Endodermal cell (in vitro differentiated cells): Measurements from ENCODE around the gene SPECC1. TPM values are rescaled to one million over a fixed set of nuclear protein-coding genes. Genes with fewer than 3 reads are reported as not detected.

Source experiments
- DNase-seq: peaks from one replicate; pipeline ENCODE4 v3.0.0-alpha.2; 2017
- H3K27ac ChIP-seq: 2 replicates; pipeline ENCODE4 v1.5.1; 2013; ENCODE audit warnings: mild to moderate bottlenecking, low read depth, low read length, moderate library complexity
- H3K27me3 ChIP-seq: 2 replicates; pipeline ENCODE4 v1.6.1; 2013; ENCODE audit warnings: mild to moderate bottlenecking, low read length, moderate library complexity; ENCODE audit not compliant: insufficient read depth, control insufficient read depth, poor library complexity, severe bottlenecking
- H3K36me3 ChIP-seq: 2 replicates; pipeline ENCODE4 v1.7.0; 2013; ENCODE audit warnings: mild to moderate bottlenecking, low read length, moderate library complexity; ENCODE audit not compliant: control insufficient read depth, insufficient read depth
- H3K4me1 ChIP-seq: one replicate; pipeline ENCODE4 v1.7.0; 2013; ENCODE audit warnings: low read length; ENCODE audit not compliant: control insufficient read depth, insufficient read depth
- H3K4me3 ChIP-seq: 2 replicates; pipeline ENCODE4 v1.5.1; 2013; ENCODE audit warnings: mild to moderate bottlenecking, low read length, moderate library complexity
- H3K9ac ChIP-seq: 2 replicates; pipeline ENCODE4 v1.6.1; 2013; ENCODE audit warnings: mild to moderate bottlenecking, low read length, moderate library complexity; ENCODE audit not compliant: poor library complexity, severe bottlenecking; ENCODE audit errors: extremely low read depth
- H3K9me3 ChIP-seq: 2 replicates; pipeline ENCODE4 v1.6.1; 2013; ENCODE audit warnings: mild to moderate bottlenecking, low read length, moderate library complexity; ENCODE audit not compliant: control insufficient read depth
- H3K27ac Mint-ChIP-seq: 2 replicates; pipeline ENCODE4 v1.8.0; 2020; ENCODE audit warnings: mixed read lengths
- H3K27me3 Mint-ChIP-seq: 2 replicates; pipeline ENCODE4 v1.8.0; 2021; ENCODE audit warnings: mild to moderate bottlenecking, mixed read lengths; ENCODE audit not compliant: insufficient read depth
- H3K36me3 Mint-ChIP-seq: 2 replicates; pipeline ENCODE4 v1.8.0; 2020; ENCODE audit warnings: low read depth, mixed read lengths
- H3K4me1 Mint-ChIP-seq: 2 replicates; pipeline ENCODE4 v1.8.0; 2020; ENCODE audit warnings: mixed read lengths
- H3K4me3 Mint-ChIP-seq: 2 replicates; pipeline ENCODE4 v1.8.0; 2020; ENCODE audit warnings: mild to moderate bottlenecking, moderate library complexity, mixed read lengths
- H3K9me3 Mint-ChIP-seq: 2 replicates; pipeline ENCODE4 v1.8.0; 2020; ENCODE audit warnings: mild to moderate bottlenecking, mixed read lengths
- WGBS, 2 experiments: methylation state at CpG; one replicate each; pipeline versions ENCODE4 v1.1.5 to v1.1.7; 2013; ENCODE audit warnings: missing lambda C conversion rate in 2 of 2, mixed read lengths in 1 of 2; ENCODE audit not compliant: insufficient coverage in 1 of 2, insufficient read length in 1 of 2; 5-methylcytosine and 5-hydroxymethylcytosine counted together
- total RNA-seq, 2 donors: library from RNA; stranded (reverse); fragmentation: NEBNext Ultra II Directional in 1 of 2; extraction: Animal tissue kit (Norgen Biotek cat#: 25700) in 1 of 2; gene quantifications; 2 replicates in 1 of 2; 3 replicates in 1 of 2; pipeline ENCODE4 v1.2.1, GENCODE V29; 2021
- TF ChIP-seq, protein P1 (sequence below): fragments of 200-600 bp; sonication (generic); conservative IDR thresholded peaks from 2 replicates; pipeline ENCODE4 v1.5.0; 2021; ENCODE audit warnings: antibody characterized with exemption, mild to moderate bottlenecking

SPECC1 gene
- total RNA-seq, 2 donors from 2014 or later: 48.7 to 60.6 TPM

DNA sequence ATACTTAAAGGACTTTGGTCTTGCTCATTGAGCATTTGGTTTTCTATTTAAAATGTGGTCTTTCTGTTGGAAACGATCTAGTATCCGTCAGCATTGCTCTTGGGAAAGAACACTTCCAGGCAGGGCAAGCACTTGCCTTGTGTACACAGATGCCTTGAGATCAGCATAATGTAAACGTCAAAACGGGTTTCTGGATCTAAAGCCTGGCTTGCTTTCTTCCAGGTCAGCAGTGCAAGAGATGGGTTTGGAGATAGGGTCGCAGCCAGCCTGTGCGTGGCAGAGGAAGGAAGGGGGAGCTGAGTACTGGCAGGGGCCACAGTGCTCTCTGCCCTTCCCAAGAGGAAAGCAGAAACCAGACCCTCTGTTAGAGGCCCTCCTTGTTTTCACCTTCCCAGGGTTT is 282.7 kb downstream of the SPECC1 start:
- Histone ChIP-seq H3K36me3 (peaks cover 3% of the 10 kb centered on the region), H3K27me3 (no peaks in the 10 kb centered on the region), H3K27ac (no peak overlapping the region), H3K9me3 (no peaks in the 10 kb centered on the region), H3K4me1 (no peaks in the 10 kb centered on the region), H3K4me3 (no peak overlapping the region), H3K9ac (no peak overlapping the region)
- WGBS, 2 experiments: 78 to 97% methylated on average over 4 to 6 of the region's 6 CpGs
- no peak for DNase-seq
- no peak overlapping the region for H3K4me3 Mint-ChIP-seq
- no peaks in the 10 kb centered on the region for H3K27me3 Mint-ChIP-seq
- TF ChIP-seq, protein P1, sequence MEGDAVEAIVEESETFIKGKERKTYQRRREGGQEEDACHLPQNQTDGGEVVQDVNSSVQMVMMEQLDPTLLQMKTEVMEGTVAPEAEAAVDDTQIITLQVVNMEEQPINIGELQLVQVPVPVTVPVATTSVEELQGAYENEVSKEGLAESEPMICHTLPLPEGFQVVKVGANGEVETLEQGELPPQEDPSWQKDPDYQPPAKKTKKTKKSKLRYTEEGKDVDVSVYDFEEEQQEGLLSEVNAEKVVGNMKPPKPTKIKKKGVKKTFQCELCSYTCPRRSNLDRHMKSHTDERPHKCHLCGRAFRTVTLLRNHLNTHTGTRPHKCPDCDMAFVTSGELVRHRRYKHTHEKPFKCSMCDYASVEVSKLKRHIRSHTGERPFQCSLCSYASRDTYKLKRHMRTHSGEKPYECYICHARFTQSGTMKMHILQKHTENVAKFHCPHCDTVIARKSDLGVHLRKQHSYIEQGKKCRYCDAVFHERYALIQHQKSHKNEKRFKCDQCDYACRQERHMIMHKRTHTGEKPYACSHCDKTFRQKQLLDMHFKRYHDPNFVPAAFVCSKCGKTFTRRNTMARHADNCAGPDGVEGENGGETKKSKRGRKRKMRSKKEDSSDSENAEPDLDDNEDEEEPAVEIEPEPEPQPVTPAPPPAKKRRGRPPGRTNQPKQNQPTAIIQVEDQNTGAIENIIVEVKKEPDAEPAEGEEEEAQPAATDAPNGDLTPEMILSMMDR: no peak
- H3K36me3 Mint-ChIP-seq: peaks cover 12% of the 10 kb centered on the region
- H3K27ac Mint-ChIP-seq: peak overlapping the region; percentile 12
- peaks cover 3% of the 10 kb centered on the region for H3K9me3 Mint-ChIP-seq
- H3K4me1 Mint-ChIP-seq: no peaks in the 10 kb centered on the region

DNA sequence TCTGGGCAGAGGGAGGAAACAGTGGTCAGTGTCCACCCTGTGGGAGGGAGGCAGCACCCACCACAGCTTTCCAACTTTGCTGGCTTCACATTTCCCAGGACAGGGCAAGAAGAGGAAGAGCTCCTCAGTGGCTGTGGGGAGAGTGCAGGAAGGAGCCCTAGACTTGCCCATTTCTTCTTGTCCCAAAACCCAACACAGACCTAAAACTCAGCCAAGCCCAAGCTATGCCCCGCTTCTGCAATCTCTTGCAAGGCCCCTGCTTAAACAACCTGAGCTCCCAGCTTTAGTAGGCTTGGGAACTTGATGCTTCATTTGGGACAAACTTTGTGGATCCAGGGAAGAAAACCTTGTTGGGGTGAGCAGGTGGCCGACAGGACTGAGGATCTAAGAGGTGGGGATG is 284.3 kb downstream of the SPECC1 start:
- TF ChIP-seq, protein P1: no peak
- no peaks in the 10 kb centered on the region for H3K27me3 Mint-ChIP-seq
- no peak overlapping the region for H3K4me3 Mint-ChIP-seq
- H3K36me3 Mint-ChIP-seq: peaks cover 16% of the 10 kb centered on the region
- no peaks in the 10 kb centered on the region for H3K4me1 Mint-ChIP-seq
- 95 to 100% methylated on average over 1 to 2 of the region's 2 CpGs for WGBS, 2 experiments
- H3K4me3 ChIP-seq: no peak overlapping the region
- H3K9me3 ChIP-seq: no peaks in the 10 kb centered on the region
- no peak overlapping the region for H3K27ac Mint-ChIP-seq
- H3K9ac ChIP-seq: no peak overlapping the region
- H3K36me3 ChIP-seq: peaks cover 7% of the 10 kb centered on the region
- H3K4me1 ChIP-seq: no peaks in the 10 kb centered on the region
- peaks cover 2% of the 10 kb centered on the region for H3K9me3 Mint-ChIP-seq
- no peaks in the 10 kb centered on the region for H3K27me3 ChIP-seq
- H3K27ac ChIP-seq: no peak overlapping the region
- DNase-seq: no peak

DNA sequence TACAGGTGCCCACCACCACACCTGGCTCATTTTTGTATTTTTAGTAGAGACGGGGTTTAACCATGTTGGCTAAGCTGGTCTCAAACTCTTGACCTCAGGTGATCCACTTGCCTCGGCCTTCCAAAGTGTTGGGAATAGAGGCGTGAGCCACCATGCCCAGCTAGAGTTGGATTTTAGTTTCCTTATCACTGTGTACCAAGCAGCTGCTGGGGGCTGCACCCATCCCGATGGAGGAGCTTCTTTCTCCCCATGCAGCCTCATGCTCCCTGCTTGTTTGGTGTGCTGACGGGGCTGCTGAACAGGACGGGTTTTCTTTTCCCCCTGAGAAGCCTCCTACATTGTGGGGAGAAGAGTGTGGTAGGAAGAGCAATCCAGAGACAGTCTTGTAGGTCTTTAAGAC is 285.0 kb downstream of the SPECC1 start:
- Histone ChIP-seq H3K27me3 (no peaks in the 10 kb centered on the region), H3K9ac (no peak overlapping the region), H3K27ac (no peak overlapping the region), H3K9me3 (no peaks in the 10 kb centered on the region), H3K4me1 (no peaks in the 10 kb centered on the region), H3K4me3 (no peak overlapping the region), H3K36me3 (peaks cover 7% of the 10 kb centered on the region)
- no peaks in the 10 kb centered on the region for H3K4me1 Mint-ChIP-seq
- no peak for DNase-seq
- WGBS, 2 experiments: 87 to 95% methylated on average over 2 to 6 of the region's 6 CpGs
- peaks cover 2% of the 10 kb centered on the region for H3K9me3 Mint-ChIP-seq
- H3K27ac Mint-ChIP-seq: no peak overlapping the region
- peaks cover 18% of the 10 kb centered on the region for H3K36me3 Mint-ChIP-seq
- no peak overlapping the region for H3K4me3 Mint-ChIP-seq
- no peaks in the 10 kb centered on the region for H3K27me3 Mint-ChIP-seq
- TF ChIP-seq, protein P1: no peak
